OCI-LY7 (cell line): ENCODE data around the gene DOLK. TPM values are rescaled to one million over a fixed set of nuclear protein-coding genes. Genes with fewer than 3 reads are reported as not detected.

Experiments
- BruUV-seq: library from RNA; stranded (reverse); fragments of 400-500 nt; replicated peaks from 2 replicates; lab custom pipeline; 2021; lab: Mats Ljungman, UMichigan
- CTCF ChIA-PET: fragments of 300-600 bp; sonication (Branson Sonifier 250); formaldehyde crosslinking; loops from one replicate; lab custom pipeline; 2022; ENCODE audit warnings: antibody characterized with exemption; ENCODE audit not compliant: unreplicated experiment; lab: Charles Lee
- POLR2A ChIA-PET: fragments of 300-600 bp; sonication (Branson Sonifier 250); formaldehyde crosslinking; loops from one replicate; lab custom pipeline; 2022; ENCODE audit warnings: antibody characterized with exemption; lab: Charles Lee
- DNase-seq: peaks from one replicate; pipeline ENCODE4 v3.0.0-alpha.2; 2015; ENCODE audit warnings: low spot score
- H2AFZ ChIP-seq: fragments of 200-600 bp; sonication (generic), shearing (Covaris generic); 2 replicates; pipeline ENCODE4 v1.6.1; 2014; ENCODE audit warnings: mild to moderate bottlenecking, antibody characterized with exemption, low read length, moderate library complexity
- H3K27ac ChIP-seq: fragments of 200-600 bp; sonication (generic); 2 replicates; pipeline ENCODE4 v1.5.1; 2014; ENCODE audit warnings: mixed run types, low read depth, mild to moderate bottlenecking, moderate library complexity, low read length, inconsistent platforms; ENCODE audit not compliant: poor library complexity, severe bottlenecking
- H3K36me3 ChIP-seq: fragments of 200-600 bp; sonication (generic); 2 replicates; pipeline ENCODE4 v1.6.1; 2014; ENCODE audit warnings: mild to moderate bottlenecking, antibody characterized with exemption, low read length, moderate library complexity, mixed read lengths; ENCODE audit not compliant: insufficient read depth
- H3K4me1 ChIP-seq: fragments of 200-600 bp; sonication (generic); 2 replicates; pipeline ENCODE4 v1.5.1; 2014; ENCODE audit warnings: mild to moderate bottlenecking, low read length; ENCODE audit not compliant: insufficient read depth, poor library complexity, severe bottlenecking
- H3K4me2 ChIP-seq: fragments of 200-600 bp; sonication (generic); 2 replicates; pipeline ENCODE4 v1.6.1; 2014; ENCODE audit warnings: mild to moderate bottlenecking, low read length
- H3K4me3 ChIP-seq: fragments of 200-600 bp; sonication (generic); 2 replicates; pipeline ENCODE4 v1.5.1; 2014; ENCODE audit warnings: mild to moderate bottlenecking, low read depth, low read length; ENCODE audit not compliant: poor library complexity, severe bottlenecking
- H3K79me2 ChIP-seq: fragments of 200-600 bp; sonication (generic); 2 replicates; pipeline ENCODE4 v1.6.1; 2016; ENCODE audit warnings: low read depth, mild to moderate bottlenecking, low read length, moderate library complexity, mixed read lengths; ENCODE audit not compliant: insufficient read depth
- H3K9me2 ChIP-seq: fragments of 200-600 bp; sonication (generic); 2 replicates; pipeline ENCODE4 v1.6.1; 2016; ENCODE audit warnings: mild to moderate bottlenecking, low read length, mixed read lengths; ENCODE audit not compliant: insufficient read depth
- H3K9me3 ChIP-seq: fragments of 200-600 bp; sonication (generic); 2 replicates; pipeline ENCODE4 v1.6.1; 2014; ENCODE audit warnings: mild to moderate bottlenecking, mixed run types, low read length, mixed read lengths
- H4K20me1 ChIP-seq: fragments of 200-600 bp; sonication (generic); 2 replicates; pipeline ENCODE4 v1.6.1; 2014; ENCODE audit warnings: mild to moderate bottlenecking, antibody characterized with exemption, low read length, moderate library complexity, mixed read lengths; ENCODE audit not compliant: insufficient read depth
- EZH2phosphoT487 ChIP-seq: fragments of 200-600 bp; sonication (generic); IDR thresholded peaks from 2 replicates; pipeline ENCODE4 v1.6.1; 2018; ENCODE audit warnings: low read depth, borderline replicate concordance, mild to moderate bottlenecking, mixed run types, antibody characterized with exemption, low read length, moderate library complexity, mixed read lengths
- intact Hi-C: fragments of 100-400 bp; cut with micrococcal nuclease; formaldehyde crosslinking; loops from one replicate; pipeline ENCODE4 v1.10.0; 2022; ENCODE audit not compliant: unreplicated experiment
- total RNA-seq, 2 experiments: library from RNA; depleted of rRNA in 1 of 2; stranded (reverse); fragments of >200 nt in 1 of 2; shearing (Covaris generic) in 1 of 2; gene quantifications; 2 replicates each; pipeline ENCODE4 v1.2.3, GENCODE V29; 2014 to 2022
- TF ChIP-seq, protein P1 (sequence below): fragments of 200-600 bp; sonication (generic); conservative IDR thresholded peaks from 2 replicates; pipeline ENCODE4 v1.5.1; 2014; ENCODE audit warnings: mild to moderate bottlenecking, antibody characterized with exemption, low read length, moderate library complexity, mixed read lengths

The DOLK gene
- total RNA-seq, 2 experiments from 2014 or later, result 5.1 to 9.6 TPM

DNA sequence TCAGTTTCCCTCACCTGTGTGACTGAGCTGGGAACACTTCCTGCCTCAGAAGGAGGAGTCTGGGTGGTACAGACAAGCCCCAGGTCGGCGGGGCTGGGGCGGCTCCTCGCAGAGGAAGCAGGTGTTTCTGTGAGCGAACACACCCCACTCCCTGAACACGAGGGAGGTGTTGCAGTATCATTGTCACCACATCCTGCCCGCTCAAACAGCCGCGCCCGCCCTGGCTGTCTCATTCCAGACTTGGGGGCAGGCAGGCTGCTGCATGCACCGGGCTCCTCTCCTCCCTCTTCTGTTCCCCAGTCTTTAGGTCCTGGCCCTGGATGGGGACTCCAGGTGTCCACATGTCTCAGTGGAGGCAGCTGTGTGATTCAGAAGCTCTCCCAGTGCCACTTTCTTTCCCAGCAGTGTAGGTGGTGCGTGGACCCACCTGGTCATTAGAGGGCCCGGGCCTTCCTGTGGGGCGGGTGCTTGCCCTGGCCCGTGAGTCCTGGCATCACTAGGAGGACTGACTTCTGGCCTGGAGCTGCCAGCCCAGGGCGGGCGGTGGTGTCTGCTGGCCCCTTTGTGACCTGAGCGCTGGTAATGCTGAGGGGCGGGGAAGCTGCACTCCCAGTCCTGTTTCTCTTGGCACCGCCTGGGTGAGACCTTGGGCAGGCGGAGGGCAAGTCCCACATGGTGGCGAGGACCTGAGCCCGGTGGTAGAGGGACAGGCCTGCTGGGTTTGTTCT, 44.9 kb downstream of the DOLK start:
- H3K9me2 ChIP-seq, result no peaks in the 10 kb centered on the region
- H2AFZ ChIP-seq, result peak overlapping the region; percentile 38; the same call in 1 of the 2 replicates
- no peaks in the 10 kb centered on the region for H4K20me1 ChIP-seq
- peak overlapping the region; percentile 85 for H3K27ac ChIP-seq
- H3K79me2 ChIP-seq, result 0 out of 2 replicates have a peak, but pooled peaks cover 3% of the 10 kb centered on the region
- ChIA-PET CTCF (no interaction called here), POLR2A (interaction anchor here (0.6 kb wide), 1 partner anchor 20 kb away, joined by 3 read pairs; no protein-coding TSS in a partner anchor)
- no peaks in the 10 kb centered on the region for H3K9me3 ChIP-seq
- peak; percentile 91 for DNase-seq
- intact Hi-C loops, result loop anchor here (1.0 kb wide), 1 partner anchor 19 kb away; no protein-coding TSS in a partner anchor
- H3K4me1 ChIP-seq, result peaks cover 39% of the 10 kb centered on the region
- peaks cover 35% of the 10 kb centered on the region for H3K36me3 ChIP-seq
- H3K4me3 ChIP-seq, result peak overlapping the region; percentile 44
- peak overlapping the region; percentile 78 for H3K4me2 ChIP-seq
- no TSS peak for BruUV-seq
- no peak for TF ChIP-seq EZH2phosphoT487
- TF ChIP-seq, protein P1, sequence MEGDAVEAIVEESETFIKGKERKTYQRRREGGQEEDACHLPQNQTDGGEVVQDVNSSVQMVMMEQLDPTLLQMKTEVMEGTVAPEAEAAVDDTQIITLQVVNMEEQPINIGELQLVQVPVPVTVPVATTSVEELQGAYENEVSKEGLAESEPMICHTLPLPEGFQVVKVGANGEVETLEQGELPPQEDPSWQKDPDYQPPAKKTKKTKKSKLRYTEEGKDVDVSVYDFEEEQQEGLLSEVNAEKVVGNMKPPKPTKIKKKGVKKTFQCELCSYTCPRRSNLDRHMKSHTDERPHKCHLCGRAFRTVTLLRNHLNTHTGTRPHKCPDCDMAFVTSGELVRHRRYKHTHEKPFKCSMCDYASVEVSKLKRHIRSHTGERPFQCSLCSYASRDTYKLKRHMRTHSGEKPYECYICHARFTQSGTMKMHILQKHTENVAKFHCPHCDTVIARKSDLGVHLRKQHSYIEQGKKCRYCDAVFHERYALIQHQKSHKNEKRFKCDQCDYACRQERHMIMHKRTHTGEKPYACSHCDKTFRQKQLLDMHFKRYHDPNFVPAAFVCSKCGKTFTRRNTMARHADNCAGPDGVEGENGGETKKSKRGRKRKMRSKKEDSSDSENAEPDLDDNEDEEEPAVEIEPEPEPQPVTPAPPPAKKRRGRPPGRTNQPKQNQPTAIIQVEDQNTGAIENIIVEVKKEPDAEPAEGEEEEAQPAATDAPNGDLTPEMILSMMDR, result no peak

DNA sequence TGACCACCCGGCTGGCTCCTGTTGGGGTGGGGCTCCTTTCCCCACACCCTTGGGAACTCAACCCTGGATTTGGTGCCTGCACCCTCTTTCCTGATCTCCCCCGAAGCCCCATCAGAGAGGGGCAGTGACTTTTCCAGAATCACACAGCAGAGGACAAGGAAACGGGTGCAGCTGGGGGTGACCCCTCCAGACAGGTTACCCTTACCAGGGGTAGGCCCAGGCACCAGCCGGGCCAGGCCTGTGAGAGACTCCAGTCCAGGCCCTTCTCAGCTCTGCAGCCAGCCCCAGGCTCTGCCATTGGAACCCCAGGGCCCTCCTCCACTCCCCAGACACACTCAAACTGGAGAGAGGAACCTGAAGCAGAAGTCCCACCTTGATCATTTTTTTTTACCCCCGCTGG, 45.6 kb downstream of the DOLK start:
- intact Hi-C loops, result loop anchor here (1.0 kb wide), 1 partner anchor 19 kb away; no protein-coding TSS in a partner anchor
- peaks cover 39% of the 10 kb centered on the region for H3K4me1 ChIP-seq
- TF ChIP-seq, protein P1, result no peak
- no peak for TF ChIP-seq EZH2phosphoT487
- H3K27ac ChIP-seq, result peak overlapping the region; percentile 85
- H3K4me3 ChIP-seq, result peak overlapping the region; percentile 10
- H2AFZ ChIP-seq, result peak overlapping the region; percentile 38; the same call in 1 of the 2 replicates
- ChIA-PET CTCF (no interaction called here), POLR2A (no interaction called here)
- peaks cover 35% of the 10 kb centered on the region for H3K36me3 ChIP-seq
- 0 out of 2 replicates have a peak, but pooled peaks cover 3% of the 10 kb centered on the region for H3K79me2 ChIP-seq
- H4K20me1 ChIP-seq, result no peaks in the 10 kb centered on the region
- no peaks in the 10 kb centered on the region for H3K9me2 ChIP-seq
- DNase-seq, result no peak
- H3K9me3 ChIP-seq, result no peaks in the 10 kb centered on the region
- BruUV-seq, result no TSS peak
- peak overlapping the region; percentile 78 for H3K4me2 ChIP-seq

DNA sequence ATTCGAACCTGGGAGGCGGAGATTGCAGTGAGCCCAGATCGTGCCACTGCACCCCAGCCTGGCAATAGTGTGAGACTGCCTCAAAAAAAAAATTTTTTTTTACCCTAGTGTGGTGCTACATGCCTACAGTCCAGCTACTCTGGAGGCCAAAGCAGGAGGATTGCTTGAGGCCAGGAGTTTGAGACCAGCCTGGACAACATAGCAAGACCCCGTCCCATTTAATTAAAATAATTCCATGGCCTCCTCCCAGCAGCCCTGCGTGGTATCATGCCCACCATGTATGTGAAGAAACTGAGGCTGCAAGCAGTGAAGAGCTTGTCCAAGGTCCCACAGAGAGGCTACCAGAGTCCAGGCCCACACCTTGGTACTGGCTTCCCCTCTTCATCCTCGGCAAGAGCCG, 46.0 kb downstream of the DOLK start:
- peak overlapping the region; percentile 85 for H3K27ac ChIP-seq
- H3K9me2 ChIP-seq, result no peaks in the 10 kb centered on the region
- no TSS peak for BruUV-seq
- peak overlapping the region; percentile 10 for H3K4me3 ChIP-seq
- TF ChIP-seq, protein P1, result no peak
- no peak for TF ChIP-seq EZH2phosphoT487
- H4K20me1 ChIP-seq, result no peaks in the 10 kb centered on the region
- POLR2A ChIA-PET, result no interaction called here
- CTCF ChIA-PET, result no interaction called here
- no peaks in the 10 kb centered on the region for H3K9me3 ChIP-seq
- intact Hi-C loops, result no loop called here
- DNase-seq, result no peak
- H3K79me2 ChIP-seq, result 0 out of 2 replicates have a peak, but pooled peaks cover 3% of the 10 kb centered on the region
- no peak overlapping the region for H2AFZ ChIP-seq
- H3K4me1 ChIP-seq, result peaks cover 39% of the 10 kb centered on the region
- peaks cover 36% of the 10 kb centered on the region for H3K36me3 ChIP-seq
- H3K4me2 ChIP-seq, result peak overlapping the region; percentile 78
